Neural progenitor cell (in vitro differentiated cells): ENCODE results near the gene ZFPL1. TPM values are rescaled to one million over a fixed set of nuclear protein-coding genes. Genes with fewer than 3 reads are reported as not detected.
A peak's percentile ranks its signal among the peaks of the same experiment; 100 is the strongest.

Experiments
- DNase-seq: peaks from one replicate; pipeline ENCODE4 v3.0.0-alpha.2; 2016; ENCODE audit warnings: low spot score
- H2AFZ ChIP-seq: fragments of 200-600 bp; sonication (generic); replicated peaks from 2 replicates; pipeline ENCODE4 v1.6.1; 2016; ENCODE audit warnings: antibody characterized with exemption
- H3F3A ChIP-seq: fragments of 200-600 bp; sonication (generic); 2 replicates; pipeline ENCODE4 v1.6.1; 2016; ENCODE audit warnings: antibody characterized with exemption, low read depth
- H3K27ac ChIP-seq: fragments of 200-600 bp; sonication (generic); 2 replicates; pipeline ENCODE4 v1.5.1; 2016; ENCODE audit warnings: mild to moderate bottlenecking
- H3K27me3 ChIP-seq: fragments of 200-600 bp; sonication (generic); 2 replicates; pipeline ENCODE4 v1.6.1; 2016; ENCODE audit warnings: mild to moderate bottlenecking, moderate library complexity
- H3K36me3 ChIP-seq: fragments of 200-600 bp; sonication (generic); 2 replicates; pipeline ENCODE4 v1.5.1; 2016
- H3K4me1 ChIP-seq: fragments of 200-600 bp; sonication (generic); 2 replicates; pipeline ENCODE4 v1.6.1; 2016; ENCODE audit warnings: mixed run types
- H3K4me2 ChIP-seq: fragments of 200-600 bp; sonication (generic); 2 replicates; pipeline ENCODE4 v1.6.1; 2016
- H3K4me3 ChIP-seq: fragments of 200-600 bp; sonication (generic); 2 replicates; pipeline ENCODE4 v1.5.1; 2016
- H3K79me2 ChIP-seq: fragments of 200-600 bp; sonication (generic); 2 replicates; pipeline ENCODE4 v1.6.1; 2016; ENCODE audit warnings: low read depth
- H3K9ac ChIP-seq: fragments of 200-600 bp; sonication (generic); 2 replicates; pipeline ENCODE4 v1.6.1; 2016
- H3K9me3 ChIP-seq: fragments of 200-600 bp; sonication (generic); 2 replicates; pipeline ENCODE4 v1.5.1; 2016; ENCODE audit warnings: low read depth
- H4K20me1 ChIP-seq: fragments of 200-600 bp; sonication (generic); 2 replicates; pipeline ENCODE4 v1.6.1; 2016; ENCODE audit warnings: low read depth
- H3K27ac Mint-ChIP-seq: 3 replicates; pipeline ENCODE4 v1.8.0; 2021; ENCODE audit warnings: mixed read lengths
- H3K27me3 Mint-ChIP-seq: 2 replicates; pipeline ENCODE4 v1.8.0; 2022; ENCODE audit warnings: low read depth, mild to moderate bottlenecking, inconsistent platforms, moderate library complexity, mixed read lengths; ENCODE audit not compliant: insufficient read depth
- H3K36me3 Mint-ChIP-seq: 3 replicates; pipeline ENCODE4 v1.8.0; 2021; ENCODE audit warnings: mixed read lengths
- H3K4me1 Mint-ChIP-seq: 3 replicates; pipeline ENCODE4 v1.8.0; 2021; ENCODE audit warnings: mixed read lengths
- H3K4me3 Mint-ChIP-seq: 3 replicates; pipeline ENCODE4 v1.8.0; 2021; ENCODE audit warnings: mild to moderate bottlenecking, moderate library complexity, mixed read lengths
- H3K9me3 Mint-ChIP-seq: 3 replicates; pipeline ENCODE4 v1.8.0; 2020; ENCODE audit warnings: mixed read lengths
- CTCF ChIP-seq: fragments of 200-600 bp; sonication (generic); IDR thresholded peaks from 2 replicates; pipeline ENCODE4 v1.5.1; 2017; ENCODE audit warnings: antibody characterized with exemption, mild to moderate bottlenecking
- EZH2 ChIP-seq: fragments of 200-600 bp; sonication (generic); IDR thresholded peaks from 2 replicates; pipeline ENCODE4 v1.6.1; 2017; ENCODE audit warnings: antibody characterized with exemption, mild to moderate bottlenecking, moderate library complexity
- EZH2phosphoT487 ChIP-seq: fragments of 200-600 bp; sonication (generic); IDR thresholded peaks from 2 replicates; pipeline ENCODE4 v1.6.1; 2017; ENCODE audit warnings: antibody characterized with exemption
- total RNA-seq: library from RNA; depleted of rRNA; stranded (reverse); fragments of >200 nt; gene quantifications from 2 replicates; pipeline ENCODE4 v1.2.3, GENCODE V29; 2015; ENCODE audit warnings: low replicate concordance

Gene ZFPL1
- total RNA-seq, 1 donor from 2014 or later = 12.6 TPM

GRCh38 chr11:65112546-65113360 lies 28.7 kb downstream of the ZFPL1 start:
- H3K27me3 ChIP-seq = no peaks in the 10 kb centered on the region
- peak overlapping the region; percentile 81 for H3K4me3 ChIP-seq
- TF ChIP-seq CTCF = peak; percentile 92
- TF ChIP-seq EZH2phosphoT487 = no peak
- TF ChIP-seq EZH2 = no peak
- H4K20me1 ChIP-seq = peaks cover 28% of the 10 kb centered on the region
- H3K36me3 ChIP-seq = no peaks in the 10 kb centered on the region
- peak overlapping the region; percentile 70 for H2AFZ ChIP-seq
- peak overlapping the region; percentile 97 for H3K4me3 Mint-ChIP-seq
- peak overlapping the region; percentile 97 for H3K4me2 ChIP-seq
- H3F3A ChIP-seq = peaks cover 49% of the 10 kb centered on the region
- H3K79me2 ChIP-seq = peaks cover 30% of the 10 kb centered on the region
- H3K9me3 Mint-ChIP-seq = no peaks in the 10 kb centered on the region
- peaks cover 5% of the 10 kb centered on the region for H3K36me3 Mint-ChIP-seq
- DNase-seq = peak; percentile 75
- H3K27ac Mint-ChIP-seq = peak overlapping the region; percentile 69
- peaks cover 28% of the 10 kb centered on the region for H3K4me1 Mint-ChIP-seq
- H3K27me3 Mint-ChIP-seq = peaks cover 11% of the 10 kb centered on the region
- H3K4me1 ChIP-seq = peaks cover 9% of the 10 kb centered on the region
- H3K9me3 ChIP-seq = no peaks in the 10 kb centered on the region
- peak overlapping the region; percentile 60 for H3K9ac ChIP-seq
- no peak overlapping the region for H3K27ac ChIP-seq

GRCh38 chr11:65113361-65113756 lies 29.3 kb downstream of the ZFPL1 start:
- peaks cover 13% of the 10 kb centered on the region for H3K27me3 Mint-ChIP-seq
- no peak overlapping the region for H3K27ac ChIP-seq
- H3K4me3 ChIP-seq = peak overlapping the region; percentile 81
- peaks cover 28% of the 10 kb centered on the region for H4K20me1 ChIP-seq
- peak overlapping the region; percentile 97 for H3K4me3 Mint-ChIP-seq
- H3K4me1 Mint-ChIP-seq = peaks cover 31% of the 10 kb centered on the region
- H3K79me2 ChIP-seq = peaks cover 30% of the 10 kb centered on the region
- H3K27ac Mint-ChIP-seq = peak overlapping the region; percentile 69
- peaks cover 9% of the 10 kb centered on the region for H3K4me1 ChIP-seq
- H3K4me2 ChIP-seq = peak overlapping the region; percentile 97
- no peaks in the 10 kb centered on the region for H3K9me3 ChIP-seq
- no peaks in the 10 kb centered on the region for H3K36me3 ChIP-seq
- no peak for DNase-seq
- peak overlapping the region; percentile 60 for H3K9ac ChIP-seq
- no peak overlapping the region for H2AFZ ChIP-seq
- TF ChIP-seq CTCF = no peak
- TF ChIP-seq EZH2phosphoT487 = no peak
- no peak for TF ChIP-seq EZH2
- H3K36me3 Mint-ChIP-seq = peaks cover 7% of the 10 kb centered on the region
- H3K9me3 Mint-ChIP-seq = no peaks in the 10 kb centered on the region
- no peaks in the 10 kb centered on the region for H3K27me3 ChIP-seq
- peaks cover 55% of the 10 kb centered on the region for H3F3A ChIP-seq

- Histone ChIP-seq H3K4me1 (peaks cover 9% of the 10 kb centered on the region), H3K36me3 (no peaks in the 10 kb centered on the region), H3K9ac (no peak overlapping the region), H3F3A (peaks cover 60% of the 10 kb centered on the region), H3K4me2 (no peak overlapping the region), H3K9me3 (no peaks in the 10 kb centered on the region), H3K79me2 (peaks cover 30% of the 10 kb centered on the region), H4K20me1 (peaks cover 28% of the 10 kb centered on the region), H3K27ac (no peak overlapping the region), H3K27me3 (no peaks in the 10 kb centered on the region), H2AFZ (no peak overlapping the region), H3K4me3 (no peak overlapping the region)
- peaks cover 34% of the 10 kb centered on the region for H3K4me1 Mint-ChIP-seq
- no peaks in the 10 kb centered on the region for H3K9me3 Mint-ChIP-seq
- DNase-seq = no peak
- H3K36me3 Mint-ChIP-seq = peaks cover 7% of the 10 kb centered on the region
- H3K4me3 Mint-ChIP-seq = peak overlapping the region; percentile 97
- peaks cover 13% of the 10 kb centered on the region for H3K27me3 Mint-ChIP-seq
- no peak overlapping the region for H3K27ac Mint-ChIP-seq
- TF ChIP-seq EZH2 (no peak), EZH2phosphoT487 (no peak), CTCF (no peak)
Observed at GRCh38 chr11:65113839-65114238, 29.8 kb downstream of the ZFPL1 start.
